SK-N-SH (cell line): Measurements from ENCODE around the gene PTPN18.

Experiments used
- EP300 ChIP-seq, 2 experiments: IDR thresholded peaks; 2 replicates each; pipeline versions ENCODE4 v1.4.0 to v1.6.1; 2012; ENCODE audit warnings: borderline replicate concordance in 1 of 2, low read depth in 1 of 2, low read length in 1 of 2
- POLR2AphosphoS5 ChIP-seq: IDR thresholded peaks from 2 replicates; pipeline ENCODE4 v1.6.1; 2012; ENCODE audit warnings: low read depth, low read length
- SMC3 ChIP-seq: IDR thresholded peaks from 2 replicates; pipeline ENCODE4 v1.6.1; 2012; ENCODE audit warnings: low read depth, low read length, improper control_type of control experiment
- TCF12 ChIP-seq: IDR thresholded peaks from 2 replicates; pipeline ENCODE4 v1.4.0; 2012
- TF ChIP-seq, protein P1 (sequence below): fragments of 200-600 bp; sonication (generic); IDR thresholded peaks from 2 replicates; pipeline ENCODE4 v1.6.1; 2017; ENCODE audit warnings: antibody characterized with exemption, mild to moderate bottlenecking, moderate library complexity
- TF ChIP-seq, protein P2 (sequence below): IDR thresholded peaks from 2 replicates; pipeline ENCODE4 v1.4.0; 2012; ENCODE audit warnings: low read depth, borderline replicate concordance

DNA sequence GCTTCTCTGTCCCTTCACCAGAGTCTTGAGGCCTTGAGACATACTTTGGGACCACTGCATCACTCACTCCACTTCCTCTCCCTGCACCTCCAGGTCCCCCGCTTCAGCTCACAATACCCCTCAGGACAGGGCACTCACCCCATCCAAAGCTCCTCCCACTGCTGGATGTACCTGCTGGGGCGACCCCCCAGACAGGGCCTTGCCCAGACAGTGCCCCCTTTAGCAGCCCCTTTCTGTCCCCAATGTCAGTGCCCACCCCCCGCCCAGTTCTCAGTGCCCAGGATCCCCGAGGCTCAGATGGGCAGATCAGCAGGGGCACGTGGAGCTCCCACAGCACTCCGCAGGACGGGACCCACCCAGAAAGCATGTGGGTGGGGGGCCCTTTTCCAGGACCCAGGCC lies 37.0 kb upstream of the PTPN18 start:
- TF ChIP-seq, protein P1, sequence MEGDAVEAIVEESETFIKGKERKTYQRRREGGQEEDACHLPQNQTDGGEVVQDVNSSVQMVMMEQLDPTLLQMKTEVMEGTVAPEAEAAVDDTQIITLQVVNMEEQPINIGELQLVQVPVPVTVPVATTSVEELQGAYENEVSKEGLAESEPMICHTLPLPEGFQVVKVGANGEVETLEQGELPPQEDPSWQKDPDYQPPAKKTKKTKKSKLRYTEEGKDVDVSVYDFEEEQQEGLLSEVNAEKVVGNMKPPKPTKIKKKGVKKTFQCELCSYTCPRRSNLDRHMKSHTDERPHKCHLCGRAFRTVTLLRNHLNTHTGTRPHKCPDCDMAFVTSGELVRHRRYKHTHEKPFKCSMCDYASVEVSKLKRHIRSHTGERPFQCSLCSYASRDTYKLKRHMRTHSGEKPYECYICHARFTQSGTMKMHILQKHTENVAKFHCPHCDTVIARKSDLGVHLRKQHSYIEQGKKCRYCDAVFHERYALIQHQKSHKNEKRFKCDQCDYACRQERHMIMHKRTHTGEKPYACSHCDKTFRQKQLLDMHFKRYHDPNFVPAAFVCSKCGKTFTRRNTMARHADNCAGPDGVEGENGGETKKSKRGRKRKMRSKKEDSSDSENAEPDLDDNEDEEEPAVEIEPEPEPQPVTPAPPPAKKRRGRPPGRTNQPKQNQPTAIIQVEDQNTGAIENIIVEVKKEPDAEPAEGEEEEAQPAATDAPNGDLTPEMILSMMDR: no peak
- TF ChIP-seq SMC3 (no peak), EP300 (IDR thresholded peaks at IDR 0.05; ENCODE audit: borderline replicate concordance in 1 of 2, low read depth in 1 of 2, low read length in 1 of 2) (no peak), POLR2AphosphoS5 (no peak), TCF12 (no peak)
- TF ChIP-seq, protein P2, sequence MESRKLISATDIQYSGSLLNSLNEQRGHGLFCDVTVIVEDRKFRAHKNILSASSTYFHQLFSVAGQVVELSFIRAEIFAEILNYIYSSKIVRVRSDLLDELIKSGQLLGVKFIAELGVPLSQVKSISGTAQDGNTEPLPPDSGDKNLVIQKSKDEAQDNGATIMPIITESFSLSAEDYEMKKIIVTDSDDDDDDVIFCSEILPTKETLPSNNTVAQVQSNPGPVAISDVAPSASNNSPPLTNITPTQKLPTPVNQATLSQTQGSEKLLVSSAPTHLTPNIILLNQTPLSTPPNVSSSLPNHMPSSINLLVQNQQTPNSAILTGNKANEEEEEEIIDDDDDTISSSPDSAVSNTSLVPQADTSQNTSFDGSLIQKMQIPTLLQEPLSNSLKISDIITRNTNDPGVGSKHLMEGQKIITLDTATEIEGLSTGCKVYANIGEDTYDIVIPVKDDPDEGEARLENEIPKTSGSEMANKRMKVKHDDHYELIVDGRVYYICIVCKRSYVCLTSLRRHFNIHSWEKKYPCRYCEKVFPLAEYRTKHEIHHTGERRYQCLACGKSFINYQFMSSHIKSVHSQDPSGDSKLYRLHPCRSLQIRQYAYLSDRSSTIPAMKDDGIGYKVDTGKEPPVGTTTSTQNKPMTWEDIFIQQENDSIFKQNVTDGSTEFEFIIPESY: no peak
